Stimulated activated CD4-positive, alpha-beta T cell treated with anti-CD3 and anti-CD28 coated beads, Interleukin-1b, Interleukin-23, amount 100 ng/mL, for 4 hours (primary cell): ENCODE results near the gene NCOA3.

Experiments used
- DNase-seq, 2 donors: peaks; one replicate each; pipeline ENCODE4 v3.0.0-alpha.2; 2020; ENCODE audit warnings: low read depth in 2 of 2

Gene NCOA3

DNA sequence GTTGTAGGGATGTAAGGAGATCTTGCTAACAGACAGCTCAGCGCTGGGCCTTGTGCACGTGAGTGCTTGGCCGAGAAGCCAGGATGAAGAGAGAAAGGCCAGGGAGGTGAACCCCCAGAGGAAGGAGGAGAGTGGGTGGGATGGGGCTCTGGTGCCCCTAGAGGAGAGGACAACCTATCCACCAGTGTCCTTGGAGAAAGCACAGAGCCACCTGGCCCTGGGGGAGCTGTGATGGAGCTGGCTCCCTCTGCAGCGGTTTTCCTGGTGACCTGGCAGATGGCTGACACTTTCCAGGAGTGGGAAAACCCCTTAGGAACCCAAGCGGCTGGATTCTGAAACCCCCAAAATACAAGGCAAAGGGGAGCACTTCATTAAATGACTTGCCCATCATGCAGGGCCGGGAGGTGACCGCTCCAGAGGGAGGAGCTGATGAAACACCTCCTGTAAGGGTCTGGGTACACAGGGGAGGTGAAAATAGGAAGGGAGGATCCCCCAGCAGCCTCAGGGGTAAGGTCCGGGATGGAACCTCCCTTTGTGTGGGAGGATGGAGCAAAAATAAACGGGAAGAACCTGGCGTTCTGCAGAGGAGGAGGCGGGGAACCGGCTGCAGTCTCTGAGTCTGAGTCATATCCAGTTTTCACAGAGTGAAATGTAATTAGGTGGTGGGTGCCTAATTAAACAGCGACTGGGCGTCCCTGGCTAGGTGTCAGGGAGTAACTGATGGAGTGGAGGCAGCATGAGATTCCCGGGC, 203.2 kb downstream of the NCOA3 start:
- DNase-seq, result no peak

DNA sequence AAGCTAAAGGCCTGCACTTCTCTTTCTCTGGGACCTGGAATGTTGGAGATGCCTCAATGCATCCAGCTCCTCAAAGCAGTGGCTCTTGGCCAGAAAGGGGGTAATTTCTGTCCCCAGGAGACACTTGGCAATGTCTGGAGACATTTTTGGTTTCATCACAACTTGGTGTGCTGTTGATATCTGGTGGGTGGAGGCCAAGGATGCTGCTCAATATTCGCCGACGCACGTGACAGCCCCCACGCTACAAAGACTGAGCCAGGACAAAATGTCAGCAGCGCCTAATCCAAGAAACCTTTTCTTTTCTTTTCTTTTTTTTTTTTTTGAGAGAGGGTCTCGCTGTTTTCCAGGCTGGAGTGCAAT, 203.8 kb downstream of the NCOA3 start:
- DNase-seq, result no peak

DNA sequence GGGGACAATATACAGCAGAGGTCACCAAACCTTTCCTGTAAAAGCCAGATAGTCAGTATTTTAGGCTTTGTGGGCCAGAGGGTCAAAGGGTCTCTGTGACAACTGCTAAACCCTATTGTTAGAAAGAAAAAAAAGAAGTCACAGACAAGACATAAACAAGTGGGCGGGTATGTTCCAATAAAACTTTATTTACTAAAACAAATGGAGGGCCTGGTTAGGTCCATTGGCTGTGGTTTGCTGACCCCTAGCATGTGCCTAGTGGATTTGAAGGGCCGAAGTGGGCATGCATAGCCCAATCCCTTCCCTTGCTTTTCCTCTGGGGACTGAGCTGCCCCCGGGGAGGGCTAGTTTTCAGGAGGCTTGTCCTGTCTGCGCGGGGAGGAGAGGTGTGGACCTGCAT, 204.7 kb downstream of the NCOA3 start:
- DNase-seq, result no peak
